HG03095 (cell line): ENCODE data around the gene PAPSS2.

Experiments
- ATAC-seq: cut with Tn5 transposase; IDR thresholded peaks from one replicate; pipeline ENCODE4 v1.9.1; 2021; ENCODE audit warnings: moderate library complexity; ENCODE audit not compliant: unreplicated experiment

Gene PAPSS2

DNA sequence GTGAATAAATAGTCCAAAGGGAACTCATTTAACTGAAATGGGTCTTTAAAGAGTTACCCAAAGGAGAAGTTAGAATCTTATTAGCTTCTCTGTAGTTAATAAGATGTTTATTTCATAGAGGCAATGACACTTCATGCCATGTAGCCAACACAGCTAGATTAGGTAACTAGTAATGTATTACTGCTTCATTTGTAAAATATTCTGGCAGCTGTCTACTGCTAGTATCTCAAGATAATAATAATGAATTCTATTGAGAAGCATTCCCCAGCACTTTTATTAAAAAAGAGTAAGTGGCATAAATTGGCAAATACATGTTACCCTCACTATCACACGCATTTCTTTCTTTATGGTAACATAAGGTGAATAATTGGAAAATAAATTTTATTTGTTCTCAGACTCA, 10.1 kb downstream of the PAPSS2 start:
- no peak for ATAC-seq

DNA sequence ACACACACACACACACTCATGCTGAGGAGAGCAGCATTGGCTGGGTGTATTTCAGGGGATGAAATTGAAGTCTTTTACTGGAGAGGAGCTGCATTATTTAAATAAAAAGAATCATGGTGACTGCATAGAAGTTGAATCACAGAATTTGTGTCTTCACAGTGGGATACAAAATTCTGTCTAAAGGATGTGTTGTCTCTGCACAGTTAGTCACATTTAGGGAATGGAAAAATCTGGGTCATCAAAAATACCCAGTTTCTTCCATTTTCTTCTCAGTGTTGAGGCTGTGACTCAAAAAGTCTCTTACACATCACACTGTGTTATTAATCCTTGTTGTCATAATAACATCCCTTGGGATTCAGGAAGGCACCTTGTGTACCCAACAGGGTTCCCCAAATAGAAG, 10.9 kb downstream of the PAPSS2 start:
- no peak for ATAC-seq

DNA sequence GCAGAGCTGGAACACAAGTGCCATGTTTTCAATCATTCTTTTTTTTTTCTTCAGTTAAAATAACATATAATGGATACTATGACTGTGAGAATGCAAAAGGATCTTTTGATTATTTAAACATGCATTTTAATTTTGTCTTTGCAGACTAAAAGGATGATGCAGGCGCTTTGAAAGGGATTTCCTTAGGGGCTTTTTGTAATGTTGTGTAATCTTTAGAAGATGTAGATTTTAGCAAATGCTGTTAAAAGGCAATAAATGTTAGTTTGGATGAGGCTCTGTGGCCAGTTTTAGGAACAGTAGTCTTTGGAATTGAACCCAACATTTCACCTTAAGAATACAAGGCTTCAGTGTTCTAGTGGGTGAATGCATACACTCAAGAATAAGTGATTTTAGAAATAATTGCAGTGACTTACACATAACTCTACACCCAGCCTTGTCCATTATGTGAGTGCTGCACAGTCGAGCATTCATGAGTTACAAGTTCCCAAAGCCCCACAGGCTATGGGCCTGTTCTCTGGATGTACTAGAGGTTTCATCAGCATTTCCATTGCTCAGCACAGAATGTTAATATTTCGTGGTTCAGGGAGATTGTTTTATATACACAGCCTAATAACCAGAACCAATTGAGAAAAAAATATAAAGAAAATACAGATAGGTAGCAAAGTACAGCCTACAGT, 11.6 kb downstream of the PAPSS2 start:
- no peak for ATAC-seq

- ATAC-seq: no peak
These were observed 12.9 kb downstream of the PAPSS2 start for GRCh38 chr10:87672551-87672950.

- ATAC-seq: no peak
These were observed 15.3 kb downstream of the PAPSS2 start for GRCh38 chr10:87674943-87675342.

- no peak for ATAC-seq
These were observed 16.0 kb downstream of the PAPSS2 start for GRCh38 chr10:87675396-87676376.

DNA sequence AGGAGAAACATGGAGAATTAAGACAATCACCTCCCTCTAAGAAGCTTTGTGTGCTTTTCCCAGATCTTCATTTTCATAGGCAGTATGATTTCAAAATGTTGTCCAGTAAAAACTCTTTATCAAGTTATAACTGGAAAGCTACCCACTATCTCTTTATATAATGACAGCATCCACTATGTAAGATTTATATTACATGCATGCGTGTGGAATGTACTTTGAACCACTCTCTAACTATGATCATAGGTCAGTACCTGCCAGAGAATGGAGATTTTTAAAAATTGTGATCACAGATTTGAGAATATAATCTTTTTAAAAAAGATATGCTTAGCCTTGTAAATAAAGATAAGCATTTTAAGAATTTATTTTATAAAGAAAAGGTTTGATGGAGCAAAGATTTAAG, 17.9 kb downstream of the PAPSS2 start:
- no peak for ATAC-seq

- no peak for ATAC-seq
These were observed 18.6 kb downstream of the PAPSS2 start for GRCh38 chr10:87678302-87678701.

- ATAC-seq: no peak
These were observed 23.7 kb downstream of the PAPSS2 start for GRCh38 chr10:87683356-87683755.

DNA sequence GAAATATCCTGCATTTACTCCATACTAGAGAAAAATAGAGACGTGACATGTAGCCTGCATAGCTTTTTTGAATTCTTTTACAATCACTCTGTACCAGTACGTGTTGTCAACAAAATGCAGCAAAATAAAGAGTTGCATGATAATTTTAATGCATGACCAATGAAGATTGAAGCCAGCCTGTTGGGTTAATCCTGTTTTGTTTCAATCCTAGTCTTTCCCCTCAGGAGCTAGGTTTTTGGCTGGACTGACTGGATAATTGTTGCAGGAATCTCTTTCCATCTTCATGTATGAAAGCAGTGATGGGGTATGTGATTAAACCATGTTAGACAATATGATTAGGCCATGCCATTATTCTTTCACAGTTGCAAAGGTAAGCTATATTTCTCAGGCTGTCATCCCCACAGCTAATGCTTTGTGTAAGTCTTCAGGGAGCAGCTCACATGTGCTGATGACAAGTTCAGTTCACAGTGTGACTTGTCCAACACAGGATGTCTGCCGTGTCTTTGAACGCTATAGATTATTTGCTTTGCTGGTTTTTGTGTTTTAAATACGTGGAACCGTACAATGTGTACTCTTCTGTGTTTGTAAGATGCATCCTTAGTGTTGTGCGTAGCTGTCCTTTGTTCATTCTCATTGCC, 24.4 kb downstream of the PAPSS2 start:
- no peak for ATAC-seq

GRCh38 chr10:87685832-87686574, 26.3 kb downstream of the PAPSS2 start:
- ATAC-seq: no peak

GRCh38 chr10:87691506-87692070, 31.9 kb downstream of the PAPSS2 start:
- ATAC-seq: no peak

DNA sequence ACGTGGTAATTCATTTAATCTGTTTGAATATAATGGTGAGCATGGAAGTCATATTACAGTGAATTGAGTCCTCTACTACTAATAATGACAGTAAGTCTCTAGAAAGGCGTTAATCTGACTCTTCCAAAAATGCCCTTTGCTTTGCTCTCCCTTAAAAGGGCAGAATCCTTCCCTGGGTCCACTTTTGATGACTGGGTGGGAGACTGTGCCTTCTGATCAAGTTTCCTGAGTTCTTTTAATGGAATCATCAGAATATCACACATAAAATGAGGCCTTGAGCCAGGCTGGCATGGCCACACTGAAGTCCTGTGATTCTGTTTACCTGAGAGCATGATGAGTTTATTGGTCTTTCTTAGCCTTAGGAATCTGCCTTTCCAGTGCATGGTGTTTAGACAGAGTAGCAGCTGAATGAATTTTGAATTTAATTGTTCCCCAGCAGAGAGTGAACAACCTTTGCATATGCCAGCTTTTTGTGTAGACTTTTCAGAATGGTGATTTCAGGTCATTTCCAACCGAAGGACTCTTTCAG, 33.3 kb downstream of the PAPSS2 start:
- ATAC-seq: no peak

DNA sequence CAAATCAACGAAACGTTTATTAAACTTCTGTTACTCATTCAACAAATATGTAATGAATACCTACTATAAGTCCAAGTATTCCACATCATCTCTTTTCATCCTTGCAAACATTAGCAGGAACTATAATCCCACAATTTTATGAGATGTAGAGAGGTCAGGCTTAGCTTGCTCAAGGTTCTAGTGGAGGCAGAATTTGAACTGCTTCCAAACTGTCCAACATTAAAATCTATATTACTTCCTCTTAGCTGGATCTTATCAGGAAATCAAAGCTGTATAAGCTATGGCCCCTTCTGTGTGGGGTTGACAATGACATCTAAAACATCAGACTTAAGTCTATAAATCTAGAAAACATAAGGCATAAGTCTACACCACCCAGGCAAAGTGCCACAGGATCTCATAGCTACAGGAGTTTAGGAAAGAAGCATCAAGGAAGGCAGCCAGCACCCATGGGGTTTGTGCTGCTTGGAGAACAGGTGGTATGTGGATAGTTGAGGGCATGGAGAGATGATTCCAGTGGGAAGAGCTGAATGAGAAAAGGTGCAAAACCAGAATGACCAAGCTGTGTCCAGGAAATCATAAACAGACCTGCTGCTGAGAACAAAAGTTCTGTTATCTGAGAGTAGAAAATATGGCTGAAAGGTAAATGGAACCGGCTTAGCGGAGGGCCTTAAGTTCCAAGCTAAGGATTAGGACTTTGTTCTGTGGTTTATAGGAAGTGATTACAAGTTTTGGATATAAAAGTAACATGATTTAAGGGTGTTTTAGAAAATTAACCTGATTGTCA, 34.5 kb downstream of the PAPSS2 start:
- ATAC-seq: no peak

GRCh38 chr10:87695074-87695473, 35.4 kb downstream of the PAPSS2 start:
- no peak for ATAC-seq

- no peak for ATAC-seq
These were observed 37.5 kb downstream of the PAPSS2 start for GRCh38 chr10:87696922-87697745.

DNA sequence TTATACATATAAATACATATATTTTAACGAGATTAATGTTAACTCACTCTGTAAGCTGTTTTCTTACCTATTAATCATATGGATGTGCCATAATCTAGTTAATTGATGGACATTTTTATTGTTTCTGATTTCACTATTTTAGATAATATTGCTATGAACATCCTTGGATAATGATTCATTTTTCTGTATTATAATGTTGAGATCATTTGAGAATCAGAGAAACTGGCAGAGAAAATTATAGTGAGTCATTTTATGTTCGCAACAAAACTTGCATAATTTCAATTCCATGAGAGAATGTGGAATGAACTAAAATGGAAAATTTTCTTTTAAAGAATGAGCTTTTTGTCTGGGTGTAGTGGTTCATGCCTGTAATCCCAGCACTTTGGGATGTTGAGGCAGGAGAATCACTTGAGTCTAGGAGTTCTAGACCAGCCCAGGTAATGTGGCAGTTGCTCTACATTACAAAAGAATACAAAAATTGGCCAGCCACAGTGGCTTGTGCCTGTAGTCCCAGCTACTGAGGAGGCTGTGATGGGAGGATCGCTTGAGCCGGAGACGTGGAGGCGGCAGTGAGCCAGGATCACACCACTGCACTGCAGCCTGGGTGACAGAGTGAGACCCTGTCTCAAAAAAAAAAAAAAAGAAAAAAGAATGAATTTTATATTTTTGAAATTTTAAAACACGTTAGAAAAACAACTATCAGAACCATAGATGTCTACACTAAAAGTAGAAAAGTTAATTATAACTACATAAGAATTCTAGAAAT, 40.5 kb downstream of the PAPSS2 start:
- no peak for ATAC-seq
